Articular chondrocyte of knee joint (primary cell): ENCODE data around the gene PEX19. TPM values are rescaled to one million over a fixed set of nuclear protein-coding genes. Genes with fewer than 3 reads are reported as not detected.

Source experiments
- small RNA-seq: library from RNA; depleted of rRNA; stranded (forward); fragments of <200 nt; gene quantifications from one replicate; pipeline ENCODE3, GENCODE V24; 2012
- total RNA-seq: library from RNA; depleted of rRNA; stranded (reverse); fragments of >200 nt; gene quantifications from 2 replicates; pipeline ENCODE4 v1.2.3, GENCODE V29; 2012

PEX19 gene
- total RNA-seq, result 55.7 and 60.0 TPM in 2 replicates

GRCh38 chr1:160284782-160285344, at the start of gene PEX19:
PEX19 (minus strand) TSS chr1:160285133; CDS start chr1:160285124, 9 bp downstream.

GRCh38 chr1:160261893-160262794, 22.8 kb downstream of the PEX19 start, which contains the start of gene DCAF8:
DCAF8 (minus strand) TSS chr1:160262549; CDS start chr1:160244008, 18,541 bp downstream.

Small RNA genes lying within 50 kb of the gene (small RNA-seq; reads per million reads assigned to genes)
- not detected for gene RF00019

Other genes with a start within 250 kb of the PEX19 start
- not detected in 2 replicates for gene KCNJ10, start 215.0 kb downstream of the PEX19 start, total RNA-seq
- gene KCNJ9, start 203.6 kb downstream of the PEX19 start, total RNA-seq, result under 0.01 and 0.11 TPM in 2 replicates
- 19.9 and 20.2 TPM in 2 replicates for gene IGSF8, start 186.5 kb downstream of the PEX19 start, total RNA-seq
- gene ATP1A2, start 169.4 kb downstream of the PEX19 start, total RNA-seq, result 0.22 and 0.91 TPM in 2 replicates
- not detected in 2 replicates for gene ATP1A4, start 133.5 kb downstream of the PEX19 start, total RNA-seq
- gene CASQ1, start 94.6 kb downstream of the PEX19 start, total RNA-seq, result 0.32 and 0.65 TPM in 2 replicates
- gene PEA15, start 79.7 kb downstream of the PEX19 start, total RNA-seq, result 258 and 280 TPM in 2 replicates
- 82.7 and 95.8 TPM in 2 replicates for gene DCAF8, start 22.6 kb downstream of the PEX19 start, total RNA-seq
- gene COPA, start 58.1 kb upstream of the PEX19 start, total RNA-seq, result 268 and 285 TPM in 2 replicates
- 116 and 123 TPM in 2 replicates for gene NCSTN, start 58.2 kb upstream of the PEX19 start, total RNA-seq
- under 0.01 TPM in 2 replicates for gene NHLH1, start 81.9 kb upstream of the PEX19 start, total RNA-seq
- not detected in 2 replicates for gene VANGL2, start 115.4 kb upstream of the PEX19 start, total RNA-seq
- gene SLAMF6, start 238.1 kb upstream of the PEX19 start, total RNA-seq, result not detected in 2 replicates